Stimulated activated CD4-positive, alpha-beta T cell treated with anti-CD3 and anti-CD28 coated beads, Interleukin-1b, Interleukin-23, amount 100 ng/mL, for 1 hour (primary cell): Measurements from ENCODE around the gene TIAM1.
A peak's percentile ranks its signal among the peaks of the same experiment; 100 is the strongest.

Source experiments
- DNase-seq, 2 donors: peaks; one replicate each; pipeline ENCODE4 v3.0.0-alpha.2; 2020; ENCODE audit warnings: low read depth in 2 of 2

TIAM1 gene

DNA sequence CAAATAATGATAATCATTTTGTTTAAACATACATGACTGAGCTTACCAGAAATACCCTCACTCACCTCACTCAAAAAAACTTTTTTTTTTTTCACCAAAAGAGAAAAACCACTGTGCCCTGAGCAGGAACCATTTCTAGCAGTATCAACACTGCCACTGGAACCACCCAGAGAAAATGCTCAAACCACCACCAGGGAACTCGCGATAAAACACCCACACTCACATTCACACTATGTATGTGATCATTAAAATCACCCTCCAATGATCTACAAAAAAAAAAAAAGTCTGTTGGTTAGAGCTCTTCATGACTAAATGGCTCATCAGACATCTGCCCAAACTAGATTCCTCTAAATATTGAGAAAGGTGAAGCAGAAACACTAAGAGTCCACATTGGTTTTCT is 11.5 kb downstream of the TIAM1 start:
- DNase-seq, result no peak

DNA sequence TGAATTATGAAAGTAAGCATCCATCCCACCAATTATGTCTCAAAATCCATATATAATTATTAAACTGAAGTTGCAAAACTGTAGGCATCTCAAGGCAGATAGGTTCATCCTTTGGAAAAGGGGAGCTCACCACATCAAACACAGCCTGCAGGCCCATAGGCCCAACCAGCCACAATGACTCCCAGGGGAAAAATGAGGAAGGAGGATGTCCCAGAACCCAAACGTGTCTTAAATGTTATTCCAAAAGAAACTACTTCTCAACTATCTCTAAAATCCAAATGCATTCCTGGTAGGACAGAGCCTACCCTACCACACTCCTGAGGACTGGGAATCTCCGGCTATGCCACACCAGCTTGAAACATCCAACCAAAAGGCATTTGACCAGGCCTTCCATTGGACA is 12.8 kb downstream of the TIAM1 start:
- no peak for DNase-seq

DNA sequence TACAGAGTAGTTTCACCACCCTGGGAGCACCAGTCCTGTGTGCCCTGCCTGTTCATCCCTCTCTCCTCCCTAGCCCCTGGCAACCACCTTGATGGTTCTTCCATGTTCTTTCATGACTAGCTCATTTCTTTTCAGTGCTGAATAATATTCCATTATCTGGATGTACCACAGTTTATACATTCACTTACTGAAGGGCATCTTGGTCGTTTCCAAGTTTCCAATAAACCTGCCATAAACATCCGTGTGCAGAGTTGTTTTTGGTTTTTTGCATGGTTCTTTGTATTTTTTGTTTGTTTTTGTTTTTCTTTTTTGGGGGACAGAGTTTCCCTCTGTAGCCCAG is 13.9 kb downstream of the TIAM1 start:
- no peak for DNase-seq

DNA sequence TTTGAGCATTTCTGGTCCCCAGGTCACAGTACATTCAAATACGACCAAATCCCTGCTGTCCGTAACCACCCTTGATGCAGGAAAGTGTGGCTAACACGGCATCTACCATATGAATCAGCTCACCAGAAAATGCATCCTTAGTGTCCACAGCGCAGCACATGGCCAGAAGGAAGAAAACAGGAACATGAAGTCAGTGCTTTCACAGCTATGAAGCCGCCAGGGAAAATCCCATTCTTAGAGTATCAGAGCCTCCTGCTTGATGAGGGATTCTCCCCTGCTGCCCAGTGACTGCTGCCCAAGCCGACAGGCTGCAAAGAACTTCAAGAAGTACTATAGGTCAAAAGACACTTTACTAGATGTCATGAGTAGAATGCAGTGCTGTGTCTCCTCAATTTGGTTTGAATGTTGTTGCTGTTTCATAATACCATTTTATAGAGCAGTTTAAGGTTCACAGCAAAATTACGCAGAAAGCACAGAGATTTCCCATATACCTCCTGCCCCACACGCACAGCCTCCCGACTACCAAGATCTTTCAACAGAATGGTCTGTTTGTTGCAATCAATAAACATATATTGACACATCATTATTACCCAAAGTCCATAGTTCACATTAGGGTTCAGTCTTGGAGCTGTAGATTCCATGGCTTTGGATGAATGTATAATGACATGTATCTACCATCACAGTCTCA is 14.5 kb downstream of the TIAM1 start:
- no peak for DNase-seq

DNA sequence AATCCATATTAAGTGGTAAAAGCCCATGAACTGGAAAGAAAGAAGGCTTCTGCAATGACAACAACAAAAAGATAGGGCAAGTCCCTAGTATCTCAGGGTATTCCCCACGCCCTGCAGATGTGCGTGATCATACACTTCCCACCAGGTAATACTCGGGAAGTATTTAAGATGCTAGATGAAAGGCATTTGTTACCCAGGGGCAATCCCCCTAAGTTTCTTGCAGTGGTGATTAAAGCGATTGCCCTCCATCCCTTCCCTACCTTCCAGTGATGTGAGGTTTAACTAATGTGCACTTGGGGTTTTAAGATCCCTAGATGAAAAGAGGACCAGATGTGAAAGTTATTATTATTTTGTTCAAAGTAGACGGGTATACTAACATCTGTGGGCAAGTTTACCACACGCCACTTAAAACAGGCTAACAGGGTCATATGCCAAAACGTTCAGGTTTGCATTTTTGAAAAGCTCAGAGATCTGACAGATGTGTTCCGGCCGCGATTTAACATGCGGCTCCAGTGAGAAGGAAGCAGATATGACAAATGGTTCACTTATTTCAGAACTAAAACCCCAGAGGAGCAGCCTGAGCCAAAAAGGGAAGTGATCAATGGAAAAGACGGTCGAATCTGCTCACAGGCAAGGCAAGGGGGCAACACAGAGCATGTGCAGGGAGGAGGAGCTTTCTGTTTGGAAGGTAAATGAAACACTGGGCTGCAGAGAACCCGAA is 17.4 kb downstream of the TIAM1 start:
- DNase-seq, result no peak

DNA sequence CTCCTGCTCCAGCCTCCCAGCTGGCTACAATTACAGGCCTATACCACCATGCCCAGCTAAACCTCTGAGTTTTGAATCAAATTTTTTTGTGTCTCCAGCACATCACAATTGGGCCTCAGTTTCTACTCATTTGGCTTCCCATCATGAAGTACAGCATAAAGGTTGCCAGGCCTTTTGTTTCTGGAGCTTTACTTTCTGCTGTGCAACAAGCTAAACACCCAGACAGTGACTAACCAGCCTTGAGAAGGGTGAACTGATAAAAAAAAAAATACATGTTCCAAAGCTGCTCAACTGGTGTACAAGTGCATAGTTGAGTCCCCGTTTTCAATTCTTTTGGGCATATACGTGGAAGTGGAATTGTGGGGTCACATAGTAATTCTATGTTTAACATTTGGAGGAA is 25.1 kb downstream of the TIAM1 start:
- DNase-seq, result no peak

DNA sequence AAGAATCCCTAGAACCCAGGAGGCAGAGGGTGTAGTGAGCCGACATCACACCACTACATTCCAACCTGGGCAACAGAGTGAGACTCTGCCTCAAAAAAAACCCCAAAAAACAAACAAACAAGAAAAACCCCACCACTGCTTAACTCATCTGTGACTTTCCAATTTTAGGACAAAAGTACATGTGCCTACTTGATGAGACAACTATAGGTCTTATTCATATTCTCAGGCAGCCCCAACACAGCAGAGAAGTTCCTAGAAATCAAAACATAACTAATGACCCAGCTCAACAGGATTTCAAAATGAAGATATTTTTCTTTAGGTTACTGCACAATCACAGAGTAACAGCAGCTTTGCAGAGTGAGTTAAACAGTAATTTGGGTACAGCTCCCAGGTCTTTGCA is 26.4 kb downstream of the TIAM1 start:
- no peak for DNase-seq

DNA sequence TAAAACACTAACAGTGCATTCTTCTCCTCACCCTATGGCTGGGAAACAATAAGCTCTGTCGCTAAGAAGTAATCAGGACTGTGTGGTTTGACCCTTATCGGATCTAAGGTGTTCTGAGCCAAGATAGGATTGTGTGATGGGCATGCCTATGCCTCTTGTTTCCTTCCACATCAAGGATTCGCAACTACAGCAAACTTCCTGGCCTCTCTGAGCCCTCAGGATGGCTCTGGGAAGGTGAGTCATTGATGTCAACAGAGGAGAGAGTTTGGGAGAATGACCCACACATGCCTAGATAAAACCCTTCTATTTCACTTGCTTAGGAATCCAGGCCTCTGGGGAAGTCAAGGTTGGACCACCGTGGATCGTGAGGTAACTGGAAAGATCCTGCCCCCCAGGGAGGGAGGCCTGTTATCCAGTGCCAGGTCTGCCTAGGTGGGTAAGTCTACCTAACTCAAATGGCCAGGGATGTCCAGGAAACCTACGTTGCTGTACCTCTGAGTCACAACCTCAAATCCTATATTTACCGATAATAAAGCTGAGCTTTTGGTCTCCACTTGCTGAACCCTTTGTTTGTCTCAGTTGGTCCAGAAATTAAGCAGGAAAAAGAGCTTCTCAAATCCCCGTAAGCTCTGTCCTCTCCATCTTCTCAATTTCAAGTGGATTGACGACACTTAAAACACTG is 27.4 kb downstream of the TIAM1 start:
- no peak for DNase-seq

DNA sequence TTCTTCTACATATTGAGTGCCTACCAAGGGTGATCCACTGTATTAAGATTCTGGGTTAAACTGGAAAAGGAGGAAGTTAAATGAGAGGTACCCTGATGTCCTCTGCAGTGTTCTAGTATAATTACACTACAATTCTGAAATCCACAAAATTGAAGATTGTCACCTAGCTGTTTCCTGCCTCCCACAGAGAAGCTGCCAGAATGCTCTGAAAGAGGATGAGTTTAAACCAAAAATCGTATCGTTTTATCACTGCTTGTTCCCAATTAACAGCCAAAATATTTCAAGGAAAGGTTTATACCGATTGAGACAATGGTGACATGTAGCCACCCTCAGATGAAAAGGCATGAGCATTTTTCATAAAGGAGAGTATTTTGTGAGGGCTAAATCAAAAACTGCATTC is 28.0 kb downstream of the TIAM1 start:
- DNase-seq, result no peak

DNA sequence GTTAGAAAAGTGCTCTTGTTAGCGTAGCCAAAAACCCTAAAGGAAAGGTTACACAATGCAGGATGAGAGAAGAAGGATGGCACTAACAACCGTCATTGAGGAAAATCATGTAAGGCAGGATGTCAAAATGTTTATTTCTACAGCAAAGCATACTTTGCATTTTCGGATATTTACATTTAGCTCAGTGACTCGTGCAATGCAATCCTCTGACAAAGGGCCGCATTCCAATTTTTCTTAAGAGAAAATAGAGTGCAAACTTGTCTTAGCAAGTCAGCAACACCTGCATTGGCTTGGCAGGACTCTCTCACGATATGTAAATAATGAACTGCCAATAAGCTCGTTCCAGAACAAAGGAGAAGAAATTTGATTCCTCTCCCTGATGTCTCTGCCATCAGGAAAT is 33.3 kb downstream of the TIAM1 start:
- no peak for DNase-seq

DNA sequence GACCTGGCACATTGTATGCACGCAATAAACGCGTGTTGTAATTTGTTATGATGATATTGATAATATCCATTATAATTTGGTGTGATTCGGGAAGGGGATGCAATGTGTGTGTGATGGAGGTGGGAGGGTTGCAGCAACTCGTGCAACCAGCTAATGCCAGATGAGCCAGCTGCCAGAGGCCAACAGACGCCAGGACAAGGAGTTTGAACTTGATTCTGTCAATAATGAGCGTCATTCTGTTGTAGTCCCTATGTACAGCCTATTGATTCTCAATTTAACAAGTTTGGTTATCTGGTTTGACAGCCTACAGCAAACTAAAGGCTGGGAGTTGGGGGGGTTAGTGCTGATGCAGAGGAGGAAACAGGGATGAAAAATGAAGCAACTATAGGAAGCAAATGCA is 35.5 kb downstream of the TIAM1 start:
- DNase-seq, result no peak

DNA sequence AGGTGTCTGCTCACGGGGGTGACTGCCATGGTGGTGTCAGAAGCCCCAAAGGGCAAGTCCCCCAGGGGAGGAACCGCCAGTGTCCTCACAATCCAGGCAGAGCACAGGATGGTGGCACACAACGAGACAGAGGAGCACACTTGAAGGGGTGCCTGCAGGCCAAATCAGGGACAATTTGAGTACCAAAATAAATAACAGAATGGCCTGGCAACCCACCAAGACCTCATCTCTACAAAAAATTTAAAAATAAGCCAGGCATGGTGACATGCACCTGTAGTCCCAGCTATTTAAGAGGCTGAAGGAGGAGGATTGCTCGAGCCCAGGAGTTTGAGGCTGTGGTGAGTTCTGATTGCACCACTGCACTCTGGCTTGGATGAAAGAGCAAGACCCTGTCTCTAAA is 38.2 kb downstream of the TIAM1 start:
- no peak for DNase-seq

DNA sequence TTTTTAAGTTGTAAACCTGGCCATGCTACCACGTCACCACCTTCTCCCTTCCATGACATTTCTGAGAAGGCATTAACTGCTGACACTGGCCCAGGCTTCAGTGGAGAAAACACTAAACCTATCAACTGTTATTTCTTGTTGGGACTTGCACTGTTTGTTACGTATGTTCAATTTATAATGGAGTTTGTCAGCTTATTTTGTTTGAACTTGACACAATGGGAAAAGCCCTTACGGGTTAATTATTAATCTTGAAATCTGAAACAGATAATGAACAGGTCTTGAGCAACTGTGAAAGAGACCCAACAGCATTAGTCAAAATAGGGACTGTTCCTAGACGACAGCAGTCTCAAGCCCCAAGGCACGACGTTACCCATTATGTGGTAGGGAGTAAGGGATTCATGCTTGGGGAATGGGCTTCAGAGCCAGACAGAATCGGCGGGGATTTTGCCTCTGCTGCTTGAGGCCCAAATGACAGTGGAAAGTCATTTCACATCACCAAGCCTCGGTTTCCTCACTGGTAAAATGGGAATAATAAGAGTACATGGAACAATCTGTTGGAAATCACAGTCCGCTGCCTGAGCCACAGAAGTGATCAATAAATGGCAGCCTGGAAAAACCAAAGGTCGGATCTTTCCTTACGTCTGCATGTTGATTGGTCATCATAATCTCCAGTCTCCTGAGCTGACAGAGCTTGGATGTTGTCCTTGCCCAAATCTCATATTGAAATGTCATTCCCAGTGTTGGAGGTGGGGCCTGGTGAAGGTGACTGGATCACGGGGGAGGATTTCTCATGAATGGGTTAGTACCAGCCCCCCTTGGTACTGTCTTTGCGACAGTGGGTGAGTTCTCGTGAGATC is 44.5 kb downstream of the TIAM1 start:
- no peak for DNase-seq

DNA sequence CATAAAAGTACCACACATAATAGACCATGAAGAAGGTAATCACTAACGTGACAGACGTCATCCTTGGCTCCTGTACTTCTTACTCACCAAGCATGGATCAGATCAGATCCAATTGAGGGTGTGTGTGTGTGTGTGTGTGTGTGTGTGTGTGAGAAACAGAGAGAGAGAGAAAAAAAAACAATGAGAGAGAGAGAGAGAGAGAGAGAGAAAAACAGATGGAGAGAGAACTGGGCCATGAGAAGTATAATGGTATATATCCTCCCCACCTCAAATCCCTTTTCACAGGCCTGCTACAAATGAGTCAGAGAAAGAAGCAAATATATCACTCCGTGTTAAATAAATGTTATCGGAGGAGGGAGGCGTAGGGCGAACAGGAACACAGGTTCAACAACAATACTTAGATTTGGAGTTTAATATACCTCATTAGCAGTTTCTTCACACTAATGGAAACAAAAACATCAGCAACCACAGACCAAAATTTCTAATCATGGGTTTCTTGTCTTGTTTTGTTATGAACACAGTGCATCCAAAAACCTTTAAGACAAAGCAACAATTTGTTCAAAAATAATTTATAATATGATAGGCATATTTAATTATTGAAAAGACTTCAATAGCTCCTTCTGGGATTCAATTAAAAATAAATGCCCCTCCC is 45.3 kb downstream of the TIAM1 start:
- DNase-seq, result no peak

DNA sequence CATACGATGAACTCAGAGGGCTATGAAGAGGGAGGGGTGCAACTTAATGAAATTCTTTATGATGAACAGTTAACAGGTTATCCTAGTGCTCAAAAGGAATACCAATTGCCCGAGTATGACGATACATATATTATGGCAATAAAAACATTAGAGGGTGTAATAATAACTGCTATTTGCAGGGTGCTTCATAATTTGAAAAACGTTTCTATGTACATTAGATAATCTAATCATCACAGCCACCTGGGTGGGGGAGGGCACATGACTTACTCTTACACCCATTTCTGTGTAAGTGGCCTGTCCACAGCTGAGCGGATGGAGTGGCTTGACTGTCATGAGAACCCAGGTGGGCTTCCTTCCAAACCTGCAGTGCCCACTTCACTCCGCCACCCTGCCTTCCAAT is 46.3 kb downstream of the TIAM1 start:
- DNase-seq, result no peak

DNA sequence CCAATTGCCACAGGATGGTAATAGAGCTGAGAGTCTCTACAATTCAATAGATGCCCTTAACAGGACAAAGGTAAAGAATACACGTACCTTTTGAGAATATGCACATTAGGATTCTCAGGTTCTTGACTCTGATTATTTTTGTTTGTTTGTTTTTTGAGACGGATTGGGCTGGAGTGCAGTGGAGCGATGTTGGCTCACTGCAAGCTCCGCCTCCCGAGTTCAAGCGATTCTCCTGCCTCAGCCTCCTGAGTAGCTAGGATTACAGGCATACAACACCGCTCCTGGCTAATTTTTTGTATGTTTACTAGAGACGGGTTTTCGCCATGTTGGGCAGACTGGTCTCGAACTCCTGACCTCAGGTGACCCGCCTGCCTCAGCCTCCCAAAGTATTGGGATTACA is 48.4 kb downstream of the TIAM1 start:
- DNase-seq, result no peak

DNA sequence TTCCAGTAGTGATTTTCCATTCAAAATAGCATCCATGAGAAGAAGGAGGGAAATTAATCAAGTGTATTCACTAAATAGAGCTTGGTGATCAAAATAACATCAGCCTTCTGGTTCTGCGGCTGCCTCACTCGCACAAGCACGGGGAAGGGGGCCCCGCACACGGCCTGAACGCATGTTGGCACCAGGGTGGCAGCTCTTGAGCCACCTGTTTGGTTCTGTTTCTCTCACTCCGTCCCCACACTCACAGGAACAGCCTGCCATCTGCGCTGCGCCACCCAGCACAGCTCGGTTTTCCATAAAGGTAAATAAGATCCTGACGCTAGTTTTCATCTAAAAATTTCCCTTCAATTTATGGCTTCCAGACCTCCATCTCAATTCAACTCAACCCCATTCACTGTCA is 49.4 kb downstream of the TIAM1 start:
- DNase-seq, result no peak

DNA sequence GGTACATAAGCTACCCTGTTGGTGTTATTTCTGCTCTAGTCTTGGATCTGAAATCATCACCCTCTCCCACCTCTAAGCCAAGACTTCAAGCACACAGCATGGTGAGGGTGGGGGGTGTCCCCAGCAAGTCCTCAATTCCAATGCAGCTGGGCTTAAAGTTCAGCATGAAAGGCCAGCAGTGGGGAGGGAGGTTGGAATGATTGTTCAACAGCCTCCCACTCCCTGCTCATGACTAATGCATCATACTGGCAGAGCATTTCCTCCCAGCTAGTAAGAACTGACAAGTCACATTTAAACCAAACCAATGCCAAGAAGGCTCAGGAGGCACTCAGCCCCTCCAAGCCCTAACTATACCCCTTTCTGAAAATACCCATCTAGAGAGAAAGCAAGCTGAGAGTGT is 50.1 kb downstream of the TIAM1 start:
- DNase-seq, result peak in 1 of 2 donors; percentile 29

DNA sequence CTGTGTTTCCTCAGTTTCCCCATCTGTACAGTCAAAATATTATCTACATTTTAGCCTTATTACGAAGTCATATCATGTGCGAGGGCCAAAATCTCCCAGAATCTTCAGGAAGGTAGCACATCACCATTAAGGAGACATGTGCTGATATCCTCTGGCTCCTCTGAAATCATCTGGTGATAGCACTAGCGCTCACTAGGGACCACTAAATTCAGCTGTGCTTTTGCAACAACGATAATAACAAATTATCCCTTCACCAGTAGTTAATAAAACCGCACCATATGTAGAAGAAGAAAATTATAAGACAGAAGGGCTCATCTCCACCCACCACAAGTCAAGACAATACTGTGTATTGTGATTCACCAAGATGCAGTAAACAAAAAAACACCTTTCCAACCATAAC is 53.3 kb downstream of the TIAM1 start:
- no peak for DNase-seq

DNA sequence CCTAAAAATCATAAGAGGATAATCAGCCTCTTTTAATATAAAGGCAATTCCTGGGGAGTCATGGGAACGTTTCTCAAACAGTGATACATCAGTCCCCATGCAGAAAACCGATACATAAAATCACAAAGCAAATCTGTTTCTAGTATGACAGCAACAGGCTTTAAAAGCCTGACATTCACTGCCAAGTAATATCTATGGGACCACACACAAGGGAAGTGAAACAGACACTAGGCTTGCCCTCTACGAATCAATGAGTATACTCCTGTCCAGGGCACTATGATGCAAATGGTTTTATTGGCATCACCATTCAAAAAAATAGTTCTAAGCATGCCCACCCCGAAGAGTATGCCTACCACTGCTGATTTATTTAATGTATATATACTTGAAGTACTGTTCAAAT is 54.4 kb downstream of the TIAM1 start:
- DNase-seq, result no peak

DNA sequence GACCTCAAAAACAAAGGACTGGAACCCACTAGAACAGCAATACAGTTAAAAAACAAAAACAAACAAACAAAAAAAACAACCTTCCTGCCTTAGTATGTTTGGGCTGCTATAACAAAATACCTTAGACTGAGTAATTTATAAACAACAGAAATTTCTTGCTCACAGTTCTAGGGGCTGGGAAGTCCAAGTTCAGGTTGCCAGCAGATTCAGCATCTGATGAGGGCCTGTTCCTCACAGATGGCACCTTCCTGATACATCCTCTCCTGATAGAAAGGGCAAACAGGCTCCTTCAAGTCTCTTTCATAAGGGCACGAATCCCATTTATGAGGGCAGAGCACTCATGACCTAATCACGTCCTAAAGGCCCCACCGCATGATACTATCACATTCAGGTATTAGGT is 55.9 kb downstream of the TIAM1 start:
- DNase-seq, result no peak

DNA sequence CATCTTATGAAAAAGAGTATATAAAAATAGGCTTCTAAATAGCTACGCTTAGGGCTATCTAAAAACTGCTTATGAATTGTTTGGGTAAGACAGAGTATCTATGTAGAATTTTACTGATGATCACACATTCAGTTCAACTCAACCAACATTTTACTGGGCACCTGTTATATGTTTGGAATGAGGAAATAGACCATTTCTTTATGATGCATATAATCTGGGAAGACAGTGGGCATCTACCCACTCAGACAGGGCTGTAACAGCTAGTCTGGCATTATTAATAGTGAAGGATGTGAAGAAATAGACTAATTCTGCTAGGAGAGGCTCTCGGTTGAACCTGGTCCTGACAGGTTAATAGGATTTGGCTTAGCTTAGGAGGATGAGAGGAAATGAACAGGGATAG is 56.9 kb downstream of the TIAM1 start:
- no peak for DNase-seq
